Transverse colon (tissue), 4 donors: ENCODE measurements around the gene PSMD3. TPM values are rescaled to one million over a fixed set of nuclear protein-coding genes. Genes with fewer than 3 reads are reported as not detected.

Experiments used
- DNase-seq: peaks from one replicate; pipeline ENCODE4 v3.0.0-alpha.2; 2019
- H3K27ac ChIP-seq, 4 donors: fragments of 200-600 bp; sonication (generic); 2 replicates each; pipeline ENCODE4 v1.5.1; 2016 to 2018; ENCODE audit warnings: inconsistent platforms in 4 of 4
- H3K27me3 ChIP-seq: fragments of 200-600 bp; sonication (generic); 2 replicates; pipeline ENCODE4 v1.5.1; 2017; ENCODE audit warnings: inconsistent platforms
- H3K36me3 ChIP-seq, 4 donors: fragments of 200-600 bp; sonication (generic); 2 replicates each; pipeline ENCODE4 v1.5.1; 2017 to 2019; ENCODE audit warnings: inconsistent platforms in 4 of 4
- H3K4me1 ChIP-seq, 4 donors: fragments of 200-600 bp; sonication (generic); 2 replicates each; pipeline ENCODE4 v1.5.1; 2017 to 2020; ENCODE audit warnings: inconsistent platforms in 4 of 4
- H3K4me3 ChIP-seq, 4 donors: fragments of 200-600 bp; sonication (generic); 1 replicate in 1 of 4; 2 replicates in 3 of 4; pipeline versions ENCODE4 v1.5.1 to v1.6.1; 2017 to 2019; ENCODE audit warnings: inconsistent platforms in 4 of 4
- H3K9me3 ChIP-seq, 2 donors: fragments of 200-600 bp; sonication (generic); 2 replicates each; pipeline ENCODE4 v1.5.1; 2017 to 2019; ENCODE audit warnings: inconsistent platforms in 2 of 2
- CTCF ChIP-seq, 5 experiments: fragments of 200-600 bp in 3 of 5; fragments of 450-650 bp in 2 of 5; sonication (generic) in 3 of 5; IDR thresholded peaks; 1 replicate in 2 of 5; 2 replicates in 3 of 5; pipeline ENCODE4 v1.5.1; 2016 to 2017; ENCODE audit warnings: antibody characterized with exemption in 5 of 5, inconsistent platforms in 3 of 5, mild to moderate bottlenecking in 2 of 5, moderate library complexity in 1 of 5
- EP300 ChIP-seq: sonication (generic); formaldehyde crosslinking; IDR thresholded peaks from one replicate; pipeline ENCODE4 v1.6.1; 2017; ENCODE audit warnings: antibody characterized with exemption, low read depth
- POLR2A ChIP-seq: fragments of 450-650 bp; IDR thresholded peaks from one replicate; pipeline ENCODE4 v1.6.1; 2016; ENCODE audit warnings: antibody characterized with exemption, mild to moderate bottlenecking, moderate library complexity
- POLR2AphosphoS5 ChIP-seq, 3 donors: sonication (generic); formaldehyde crosslinking; IDR thresholded peaks; one replicate each; pipeline ENCODE4 v1.6.1; 2016; ENCODE audit warnings: antibody characterized with exemption in 3 of 3
- WGBS, 2 donors: methylation state at CpG; one replicate each; pipeline ENCODE4 v1.1.5; 2018; ENCODE audit warnings: low coverage in 1 of 2; 5-methylcytosine and 5-hydroxymethylcytosine counted together
- in situ Hi-C, 4 donors: fragments of 200-750 bp; cut with MboI; loops; one replicate each; pipeline versions ENCODE4 v1.15.0 to v1.15.1; 2017; ENCODE audit warnings: low sequenced_read_pairs in 3 of 4, low pct_ligation_motif_present in 1 of 4, low pct_unique_long_range_greater_than_20kb in 1 of 4
- intact Hi-C: fragments of 100-400 bp; cut with DNase I; formaldehyde crosslinking; loops from one replicate; pipeline ENCODE4 v1.15.1; 2023; ENCODE audit warnings: low total_unique reads
- total RNA-seq, 4 donors: library from RNA; depleted of rRNA; stranded (reverse); fragments of >200 nt; gene quantifications; one replicate each; pipeline ENCODE4 v1.1.0, GENCODE V29; 2016

The PSMD3 gene
- total RNA-seq, 4 donors from 2014 or later = 80.7 to 117 (median 112) TPM

GRCh38 chr17:40024901-40025300 lies 44.3 kb downstream of the PSMD3 start:
- DNase-seq = no peak
- no peak for TF ChIP-seq EP300
- no peak for TF ChIP-seq POLR2A
- TF ChIP-seq POLR2AphosphoS5 (IDR thresholded peaks at IDR 0.05) = no peak
- no peak for TF ChIP-seq CTCF (IDR thresholded peaks at IDR 0.05)
- Histone ChIP-seq H3K9me3 (no peaks in the 10 kb centered on the region), H3K4me3 (no peak overlapping the region), H3K27ac (peak overlapping the region in 3 of 4 donors; percentile 16 to 80 (median 51)), H3K36me3 (peaks cover 0 to 26% (median 11%) of the 10 kb centered on the region in 4 donors), H3K27me3 (no peaks in the 10 kb centered on the region), H3K4me1 (peaks cover 6 to 50% (median 47%) of the 10 kb centered on the region in 4 donors)
- WGBS, 2 donors = 84 to 100% methylated on average over 3 to 8 of the region's 8 CpGs
- intact Hi-C loops = no loop called here
- in situ Hi-C loops = loop anchor here in 3 of 4 donors (25.0 kb wide), 2 partner anchors 137 to 262 kb away; partner anchors contain the start of gene CDC6 (in 2 of the 3)

- peak overlapping the region in 2 of 4 donors; percentile 1 to 80 for H3K27ac ChIP-seq
- DNase-seq = no peak
- in situ Hi-C loops = loop anchor here in 3 of 4 donors (25.0 kb wide), 2 partner anchors 137 to 262 kb away; partner anchors contain the start of gene CDC6 (in 1 of the 3)
- H3K36me3 ChIP-seq = peaks cover 0 to 28% (median 13%) of the 10 kb centered on the region in 4 donors
- H3K9me3 ChIP-seq = no peaks in the 10 kb centered on the region
- no peak overlapping the region for H3K4me3 ChIP-seq
- no peak for TF ChIP-seq POLR2A
- TF ChIP-seq CTCF (IDR thresholded peaks at IDR 0.05) = no peak
- TF ChIP-seq EP300 = no peak
- TF ChIP-seq POLR2AphosphoS5 (IDR thresholded peaks at IDR 0.05) = no peak
- WGBS, 2 donors = 69 to 100% methylated on average over 1 to 2 of the region's 2 CpGs
- H3K4me1 ChIP-seq = peaks cover 6 to 50% (median 47%) of the 10 kb centered on the region in 4 donors
- intact Hi-C loops = no loop called here
- H3K27me3 ChIP-seq = no peaks in the 10 kb centered on the region
Measured at GRCh38 chr17:40025559-40025958, 45.0 kb downstream of the PSMD3 start.

- TF ChIP-seq CTCF (IDR thresholded peaks at IDR 0.05) = no peak
- no peak for TF ChIP-seq EP300
- TF ChIP-seq POLR2A = no peak
- no peak for TF ChIP-seq POLR2AphosphoS5 (IDR thresholded peaks at IDR 0.05)
- Histone ChIP-seq H3K36me3 (peaks cover 0 to 32% (median 16%) of the 10 kb centered on the region in 4 donors), H3K4me3 (no peak overlapping the region), H3K9me3 (no peaks in the 10 kb centered on the region), H3K27me3 (no peaks in the 10 kb centered on the region), H3K27ac (peak overlapping the region in 2 of 4 donors; percentile 1 to 80), H3K4me1 (peaks cover 6 to 48% (median 47%) of the 10 kb centered on the region in 4 donors)
- in situ Hi-C loops = loop anchor here in 3 of 4 donors (25.0 kb wide), 2 partner anchors 136 to 261 kb away; partner anchors contain the start of gene CDC6 (in 1 of the 3)
- intact Hi-C loops = no loop called here
- WGBS, 2 donors = 80 to 83% methylated on average over 5 to 20 of the region's 22 CpGs
- DNase-seq = no peak
Measured at GRCh38 chr17:40025991-40026815, 45.6 kb downstream of the PSMD3 start.
